Activated T-helper 9 cell treated with anti-CD3 and anti-CD28 coated beads, Interleukin-2, amount 50 U/mL, for 16 hours (primary cell): ENCODE results near the gene STAG2.
A peak's percentile ranks its signal among the peaks of the same experiment; 100 is the strongest.
"Not testable (repeated sequence)": the region's sequence is repeated elsewhere in the genome, so short reads cannot be mapped to it uniquely, and the experiment has no call there.

Experiments
- DNase-seq: peaks from one replicate; pipeline ENCODE4 v3.0.0-alpha.2; 2020; ENCODE audit warnings: low read depth

Gene STAG2

GRCh38 chrX:123961268-123962005, at the start of gene STAG2:
TSS of gene STAG2 (plus strand) at chrX:123961706. CDS start at chrX:124022628, 60,922 bp downstream.
- peak; percentile 30 for DNase-seq

GRCh38 chrX:123917069-123917468, 44.4 kb upstream of the STAG2 start:
- DNase-seq, result no peak

GRCh38 chrX:123918106-123918721, 43.3 kb upstream of the STAG2 start:
- no peak for DNase-seq

GRCh38 chrX:123920105-123920785, 41.3 kb upstream of the STAG2 start:
- no peak for DNase-seq

- DNase-seq, result no peak
Observed at GRCh38 chrX:123923211-123923610, 38.3 kb upstream of the STAG2 start.

GRCh38 chrX:123924186-123924585, 37.3 kb upstream of the STAG2 start:
- DNase-seq, result no peak

GRCh38 chrX:123927845-123928244, 33.7 kb upstream of the STAG2 start:
- DNase-seq, result no peak

- DNase-seq, result not testable (repeated sequence)
Observed at GRCh38 chrX:123932055-123932454, 29.5 kb upstream of the STAG2 start.

GRCh38 chrX:123943074-123943473, 18.4 kb upstream of the STAG2 start:
- no peak for DNase-seq

GRCh38 chrX:123943488-123943887, 18.0 kb upstream of the STAG2 start:
- DNase-seq, result no peak

- no peak for DNase-seq
Observed at GRCh38 chrX:123949846-123950245, 11.7 kb upstream of the STAG2 start.

- peak; percentile 1 for DNase-seq
Observed at GRCh38 chrX:123959281-123960063, 2.0 kb upstream of the STAG2 start.

GRCh38 chrX:123960956-123961267, 594 bp upstream of the STAG2 start:
- DNase-seq, result no peak

GRCh38 chrX:123962006-123962467, 531 bp downstream of the STAG2 start:
- DNase-seq, result no peak

GRCh38 chrX:123962794-123963373, 1.4 kb downstream of the STAG2 start:
- DNase-seq, result peak; percentile 76

- no peak for DNase-seq
Observed at GRCh38 chrX:123964156-123964834, 2.8 kb downstream of the STAG2 start.

GRCh38 chrX:123965712-123966111, 4.2 kb downstream of the STAG2 start:
- DNase-seq, result no peak

- no peak for DNase-seq
Observed at GRCh38 chrX:123967497-123967896, 6.0 kb downstream of the STAG2 start.

GRCh38 chrX:123968383-123969050, 7.0 kb downstream of the STAG2 start:
- no peak for DNase-seq

GRCh38 chrX:123971982-123972381, 10.5 kb downstream of the STAG2 start:
- no peak for DNase-seq

GRCh38 chrX:123973921-123974320, 12.4 kb downstream of the STAG2 start:
- no peak for DNase-seq
